Activated effector memory CD4-positive, alpha-beta T cell treated with anti-CD3 and anti-CD28 coated beads, Interleukin-2, amount 50 U/mL, for 16 hours (primary cell): Measurements from ENCODE around the gene INPP5K.
"Not testable (repeated sequence)": the region's sequence is repeated elsewhere in the genome, so short reads cannot be mapped to it uniquely, and the experiment has no call there.

Source experiments
- DNase-seq: peaks from one replicate; pipeline ENCODE4 v3.0.0-alpha.2; 2020

The INPP5K gene

GRCh38 chr17:1546292-1546922 is 30.0 kb upstream of the INPP5K start:
- no peak for DNase-seq

GRCh38 chr17:1545618-1546017 is 29.2 kb upstream of the INPP5K start:
- no peak for DNase-seq

- no peak for DNase-seq
These were observed 25.9 kb upstream of the INPP5K start for GRCh38 chr17:1542316-1542715.

GRCh38 chr17:1541367-1541904 is 25.0 kb upstream of the INPP5K start:
- DNase-seq = no peak

GRCh38 chr17:1539811-1540210 is 23.4 kb upstream of the INPP5K start:
- no peak for DNase-seq

- no peak for DNase-seq
These were observed 19.3 kb upstream of the INPP5K start for GRCh38 chr17:1535737-1536136.

- no peak for DNase-seq
These were observed 17.4 kb upstream of the INPP5K start for GRCh38 chr17:1533661-1534325.

GRCh38 chr17:1532836-1533602 is 16.6 kb upstream of the INPP5K start:
- DNase-seq = peak; percentile 78

GRCh38 chr17:1529863-1530262 is 13.5 kb upstream of the INPP5K start:
- no peak for DNase-seq

GRCh38 chr17:1526876-1527275 is 10.5 kb upstream of the INPP5K start:
- not testable (repeated sequence) for DNase-seq

- no peak for DNase-seq
These were observed 6.2 kb upstream of the INPP5K start for GRCh38 chr17:1522626-1523025.

- no peak for DNase-seq
These were observed 4.8 kb upstream of the INPP5K start for GRCh38 chr17:1521086-1521640.

GRCh38 chr17:1519678-1520077 is 3.3 kb upstream of the INPP5K start:
- DNase-seq = no peak

GRCh38 chr17:1518410-1518809 is 2.0 kb upstream of the INPP5K start:
- DNase-seq = no peak

- peak; percentile 81 for DNase-seq
These were observed 598 bp downstream of the INPP5K start for GRCh38 chr17:1515640-1516387.

GRCh38 chr17:1512351-1512750 is 4.1 kb downstream of the INPP5K start:
- DNase-seq = no peak

GRCh38 chr17:1511756-1512321 is 4.6 kb downstream of the INPP5K start:
- no peak for DNase-seq

GRCh38 chr17:1511290-1511689 is 5.1 kb downstream of the INPP5K start:
- no peak for DNase-seq

GRCh38 chr17:1509290-1509881 is 7.0 kb downstream of the INPP5K start:
- no peak for DNase-seq

- DNase-seq = not testable (repeated sequence)
These were observed 7.7 kb downstream of the INPP5K start for GRCh38 chr17:1508709-1509108.

GRCh38 chr17:1506649-1507267 is 9.7 kb downstream of the INPP5K start:
- DNase-seq = no peak
